CD4-positive, alpha-beta T cell (primary cell): ENCODE results near the gene SPATA45. TPM values are rescaled to one million over a fixed set of nuclear protein-coding genes. Genes with fewer than 3 reads are reported as not detected.

Experiments
- ATAC-seq: fragments of 200-7000 bp; cut with Tn5 transposase; one replicate; pipeline ENCODE4 v1.10.0; 2022; ENCODE audit warnings: mild to moderate bottlenecking; ENCODE audit not compliant: poor library complexity
- CTCF ChIA-PET: fragments of 350-600 bp; sonication (Branson Sonifier 250); formaldehyde crosslinking; loops from one replicate; lab custom pipeline; 2021; ENCODE audit warnings: antibody characterized with exemption, inconsistent platforms; lab: Charles Lee
- POLR2A ChIA-PET: fragments of 350-600 bp; sonication (Branson Sonifier 250); formaldehyde crosslinking; loops from one replicate; lab custom pipeline; 2021; ENCODE audit warnings: antibody characterized with exemption, inconsistent platforms; lab: Charles Lee
- DNase-seq, 14 experiments: peaks; one replicate each; pipeline ENCODE4 v3.0.0-alpha.2; 2013 to 2020; ENCODE audit warnings: mixed read lengths in 2 of 14
- H3K27ac ChIP-seq, 2 donors: one replicate each; pipeline versions ENCODE4 v1.5.1 to v1.7.0; 2013; ENCODE audit warnings: low read length in 2 of 2, low read depth in 1 of 2, mild to moderate bottlenecking in 1 of 2
- H3K27me3 ChIP-seq, 2 experiments: 1 replicate in 1 of 2; 2 replicates in 1 of 2; pipeline versions ENCODE4 v1.6.1 to v1.7.0; 2013; ENCODE audit warnings: low read length in 2 of 2, control low read depth in 1 of 2, mild to moderate bottlenecking in 1 of 2, moderate library complexity in 1 of 2; ENCODE audit not compliant: insufficient read depth in 2 of 2, control insufficient read depth in 1 of 2
- H3K36me3 ChIP-seq: one replicate; pipeline ENCODE4 v1.6.1; 2013; ENCODE audit warnings: low read length, control low read depth; ENCODE audit not compliant: insufficient read depth
- H3K4me1 ChIP-seq: one replicate; pipeline ENCODE4 v1.6.1; 2013; ENCODE audit warnings: low read length, control low read depth; ENCODE audit not compliant: insufficient read depth
- H3K4me3 ChIP-seq: one replicate; pipeline ENCODE4 v1.5.1; 2013; ENCODE audit warnings: mild to moderate bottlenecking, low read length, moderate library complexity
- H3K9me3 ChIP-seq, 2 experiments: 1 replicate in 1 of 2; 2 replicates in 1 of 2; pipeline versions ENCODE4 v1.6.1 to v1.7.0; 2013; ENCODE audit warnings: low read length in 2 of 2, mild to moderate bottlenecking in 2 of 2, control low read depth in 1 of 2, moderate library complexity in 1 of 2; ENCODE audit not compliant: control insufficient read depth in 1 of 2, insufficient read depth in 1 of 2
- H3K27ac Mint-ChIP-seq: one replicate; pipeline ENCODE4 v1.8.0; 2020; ENCODE audit warnings: mixed read lengths
- H3K27me3 Mint-ChIP-seq: one replicate; pipeline ENCODE4 v1.8.0; 2021; ENCODE audit warnings: mixed read lengths
- H3K36me3 Mint-ChIP-seq: one replicate; pipeline ENCODE4 v1.8.0; 2021; ENCODE audit warnings: low read depth, mixed read lengths
- H3K4me1 Mint-ChIP-seq: one replicate; pipeline ENCODE4 v1.8.0; 2021; ENCODE audit warnings: low read depth, mixed read lengths
- H3K4me3 Mint-ChIP-seq: one replicate; pipeline ENCODE4 v1.8.0; 2020; ENCODE audit warnings: mild to moderate bottlenecking, mixed read lengths
- H3K9me3 Mint-ChIP-seq: one replicate; pipeline ENCODE4 v1.8.0; 2020; ENCODE audit warnings: mixed read lengths
- intact Hi-C, 2 experiments: fragments of 100-400 bp; cut with DNase I in 1 of 2; cut with micrococcal nuclease in 1 of 2; formaldehyde crosslinking; loops; one replicate each; pipeline versions ENCODE4 v1.15.1 to v1.9.0; 2023 to 2025; cut with DNase I, micrococcal nuclease
- total RNA-seq, 174 experiments: library from RNA in 2 of 174; stranded (reverse) in 2 of 174; gene quantifications; one replicate each; pipeline ENCODE4 v1.2.3 and lab custom pipeline; 2021 to 2026
- TF ChIP-seq, protein P1 (sequence below): fragments of 200-600 bp; IDR thresholded peaks from one replicate; pipeline ENCODE4 v1.8.0; 2022; ENCODE audit warnings: antibody characterized with exemption, mild to moderate bottlenecking

Gene SPATA45
- total RNA-seq, 2 experiments from 2014 or later, result not detected

- Histone ChIP-seq H3K4me3 (no peak overlapping the region), H3K4me1 (no peaks in the 10 kb centered on the region), H3K27ac (no peak overlapping the region), H3K36me3 (peaks cover 6% of the 10 kb centered on the region), H3K9me3 (peaks cover 0 to 10% of the 10 kb centered on the region in 2 experiments), H3K27me3 (no peaks in the 10 kb centered on the region)
- no peak overlapping the region for H3K27ac Mint-ChIP-seq
- peaks cover 6% of the 10 kb centered on the region for H3K9me3 Mint-ChIP-seq
- DNase-seq (peak in 2 of 14 experiments; percentile 31 to 34), ATAC-seq (no peak)
- no peaks in the 10 kb centered on the region for H3K27me3 Mint-ChIP-seq
- intact Hi-C loops, result loop anchor here in 1 of 2 experiments (5.0 kb wide), 1 partner anchor 163 kb away; no protein-coding TSS in a partner anchor
- ChIA-PET CTCF (no interaction called here), POLR2A (interaction anchor here (1.6 kb wide), 1 partner anchor 13 kb away, joined by 4 read pairs; no protein-coding TSS in a partner anchor)
- no peak overlapping the region for H3K4me3 Mint-ChIP-seq
- TF ChIP-seq, protein P1, sequence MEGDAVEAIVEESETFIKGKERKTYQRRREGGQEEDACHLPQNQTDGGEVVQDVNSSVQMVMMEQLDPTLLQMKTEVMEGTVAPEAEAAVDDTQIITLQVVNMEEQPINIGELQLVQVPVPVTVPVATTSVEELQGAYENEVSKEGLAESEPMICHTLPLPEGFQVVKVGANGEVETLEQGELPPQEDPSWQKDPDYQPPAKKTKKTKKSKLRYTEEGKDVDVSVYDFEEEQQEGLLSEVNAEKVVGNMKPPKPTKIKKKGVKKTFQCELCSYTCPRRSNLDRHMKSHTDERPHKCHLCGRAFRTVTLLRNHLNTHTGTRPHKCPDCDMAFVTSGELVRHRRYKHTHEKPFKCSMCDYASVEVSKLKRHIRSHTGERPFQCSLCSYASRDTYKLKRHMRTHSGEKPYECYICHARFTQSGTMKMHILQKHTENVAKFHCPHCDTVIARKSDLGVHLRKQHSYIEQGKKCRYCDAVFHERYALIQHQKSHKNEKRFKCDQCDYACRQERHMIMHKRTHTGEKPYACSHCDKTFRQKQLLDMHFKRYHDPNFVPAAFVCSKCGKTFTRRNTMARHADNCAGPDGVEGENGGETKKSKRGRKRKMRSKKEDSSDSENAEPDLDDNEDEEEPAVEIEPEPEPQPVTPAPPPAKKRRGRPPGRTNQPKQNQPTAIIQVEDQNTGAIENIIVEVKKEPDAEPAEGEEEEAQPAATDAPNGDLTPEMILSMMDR, result no peak
- H3K4me1 Mint-ChIP-seq, result no peaks in the 10 kb centered on the region
- peaks cover 6% of the 10 kb centered on the region for H3K36me3 Mint-ChIP-seq
Observed at GRCh38 chr1:212819726-212820125, 27.7 kb downstream of the SPATA45 start.

GRCh38 chr1:212816567-212817278 is 30.7 kb downstream of the SPATA45 start:
- POLR2A ChIA-PET, result no interaction called here
- Mint-ChIP-seq H3K36me3 (peaks cover 6% of the 10 kb centered on the region), H3K4me3 (no peak overlapping the region), H3K27ac (no peak overlapping the region), H3K27me3 (no peaks in the 10 kb centered on the region), H3K4me1 (no peaks in the 10 kb centered on the region), H3K9me3 (no peaks in the 10 kb centered on the region)
- ATAC-seq (no peak), DNase-seq (no peak)
- intact Hi-C loops, result loop anchor here in 1 of 2 experiments (5.0 kb wide), 1 partner anchor 166 kb away; no protein-coding TSS in a partner anchor
- TF ChIP-seq, protein P1, result no peak
- no peaks in the 10 kb centered on the region for H3K27me3 ChIP-seq
- H3K27ac ChIP-seq, result no peak overlapping the region
- peaks cover 9% of the 10 kb centered on the region for H3K36me3 ChIP-seq
- H3K4me3 ChIP-seq, result no peak overlapping the region
- no peaks in the 10 kb centered on the region for H3K4me1 ChIP-seq
- no peaks in the 10 kb centered on the region for H3K9me3 ChIP-seq
- CTCF ChIA-PET, result no interaction called here

DNA sequence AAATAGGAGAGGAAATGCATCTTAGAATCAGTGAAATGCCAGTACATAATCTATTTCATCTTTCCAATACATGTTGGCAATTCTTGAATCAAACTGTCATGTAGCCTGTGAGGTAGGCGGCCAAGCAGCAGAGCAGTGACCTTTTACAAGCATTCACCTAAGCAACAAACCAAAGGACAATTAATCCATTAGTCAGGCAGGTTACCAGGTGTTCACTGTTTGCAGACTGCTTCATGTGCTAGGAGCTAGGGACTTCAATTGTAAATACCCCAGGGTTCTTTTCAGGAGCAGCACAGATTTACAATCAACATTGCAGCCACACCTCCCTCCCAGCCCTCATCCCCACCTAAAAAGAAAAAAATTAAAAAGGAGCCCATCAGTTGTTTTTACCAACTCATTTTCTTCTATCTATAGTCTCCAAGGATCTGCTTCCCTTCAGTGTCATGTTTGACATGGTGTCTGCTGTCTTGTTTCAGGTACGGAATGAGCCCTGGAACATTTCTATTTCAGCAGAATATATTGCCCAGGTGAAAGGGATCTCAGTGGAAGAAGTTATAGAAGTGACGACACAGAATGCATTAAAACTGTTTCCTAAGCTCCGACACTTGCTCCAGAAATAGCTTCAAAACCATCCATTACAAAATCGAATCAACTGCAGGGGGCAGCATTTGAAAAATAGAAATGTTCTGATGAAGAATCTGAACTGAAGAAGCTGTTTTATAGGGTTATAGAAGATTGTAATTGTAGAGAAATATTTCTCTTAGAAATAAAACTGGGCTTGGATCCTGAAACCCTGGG is 32.7 kb downstream of the SPATA45 start:
- intact Hi-C loops, result loop anchor here (1.0 to 5.0 kb wide), 2 partner anchors 168 to 181 kb away; no protein-coding TSS in a partner anchor
- H3K9me3 ChIP-seq, result no peaks in the 10 kb centered on the region
- TF ChIP-seq, protein P1, result peak; percentile 25
- DNase-seq, result peak in 2 of 14 experiments; percentile 23
- H3K27ac ChIP-seq, result no peak overlapping the region
- ChIA-PET POLR2A (interaction anchor here (0.9 kb wide), 1 partner anchor 181 kb away, joined by 4 read pairs; no protein-coding TSS in a partner anchor), CTCF (interaction anchor here (1.1 to 1.5 kb wide), 2 partner anchors 92 to 180 kb away, joined by 3 to 7 read pairs; no protein-coding TSS in a partner anchor)
- no peak overlapping the region for H3K4me3 ChIP-seq
- peaks cover 12% of the 10 kb centered on the region for H3K36me3 ChIP-seq
- no peaks in the 10 kb centered on the region for H3K4me1 ChIP-seq
- no peaks in the 10 kb centered on the region for H3K4me1 Mint-ChIP-seq
- H3K27me3 Mint-ChIP-seq, result no peaks in the 10 kb centered on the region
- peaks cover 9% of the 10 kb centered on the region for H3K36me3 Mint-ChIP-seq
- H3K27me3 ChIP-seq, result no peaks in the 10 kb centered on the region
- H3K27ac Mint-ChIP-seq, result no peak overlapping the region
- no peak for ATAC-seq
- H3K4me3 Mint-ChIP-seq, result no peak overlapping the region
- no peaks in the 10 kb centered on the region for H3K9me3 Mint-ChIP-seq
